Testis (tissue), 2 donors: ENCODE results near the gene CDH4.

Experiments
- POLR2A ChIP-seq: fragments of 450-650 bp; IDR thresholded peaks from one replicate; pipeline ENCODE4 v1.6.1; 2017; ENCODE audit warnings: antibody characterized with exemption, mild to moderate bottlenecking, moderate library complexity
- TF ChIP-seq, protein P1 (sequence below), 3 experiments: fragments of 450-650 bp in 2 of 3; fragments of 200-600 bp in 1 of 3; sonication (generic) in 1 of 3; IDR thresholded peaks; one replicate each; pipeline ENCODE4 v1.5.1; 2016 to 2019; ENCODE audit warnings: antibody characterized with exemption in 3 of 3, mild to moderate bottlenecking in 2 of 3, moderate library complexity in 1 of 3

DNA sequence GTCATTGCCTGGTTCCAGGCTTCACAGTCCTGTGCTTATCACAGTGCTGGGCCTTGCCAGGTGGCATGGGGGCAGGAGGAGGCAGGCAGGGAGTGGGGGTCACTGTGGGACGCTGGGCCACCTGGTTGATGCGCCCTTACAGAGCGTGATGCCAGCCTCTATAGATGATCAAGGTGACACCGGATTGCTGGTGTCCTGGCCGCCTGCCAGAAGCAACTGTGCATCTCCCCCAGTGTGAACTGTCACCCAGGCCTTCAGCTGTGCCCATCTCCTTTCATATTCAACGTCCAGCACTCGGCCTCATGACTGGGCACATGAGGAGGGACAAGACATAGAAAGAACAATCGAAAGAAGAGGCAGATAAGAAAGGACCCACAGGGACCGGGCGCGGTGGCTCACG lies 494.7 kb downstream of the CDH4 start:
- TF ChIP-seq, protein P1, sequence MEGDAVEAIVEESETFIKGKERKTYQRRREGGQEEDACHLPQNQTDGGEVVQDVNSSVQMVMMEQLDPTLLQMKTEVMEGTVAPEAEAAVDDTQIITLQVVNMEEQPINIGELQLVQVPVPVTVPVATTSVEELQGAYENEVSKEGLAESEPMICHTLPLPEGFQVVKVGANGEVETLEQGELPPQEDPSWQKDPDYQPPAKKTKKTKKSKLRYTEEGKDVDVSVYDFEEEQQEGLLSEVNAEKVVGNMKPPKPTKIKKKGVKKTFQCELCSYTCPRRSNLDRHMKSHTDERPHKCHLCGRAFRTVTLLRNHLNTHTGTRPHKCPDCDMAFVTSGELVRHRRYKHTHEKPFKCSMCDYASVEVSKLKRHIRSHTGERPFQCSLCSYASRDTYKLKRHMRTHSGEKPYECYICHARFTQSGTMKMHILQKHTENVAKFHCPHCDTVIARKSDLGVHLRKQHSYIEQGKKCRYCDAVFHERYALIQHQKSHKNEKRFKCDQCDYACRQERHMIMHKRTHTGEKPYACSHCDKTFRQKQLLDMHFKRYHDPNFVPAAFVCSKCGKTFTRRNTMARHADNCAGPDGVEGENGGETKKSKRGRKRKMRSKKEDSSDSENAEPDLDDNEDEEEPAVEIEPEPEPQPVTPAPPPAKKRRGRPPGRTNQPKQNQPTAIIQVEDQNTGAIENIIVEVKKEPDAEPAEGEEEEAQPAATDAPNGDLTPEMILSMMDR (IDR thresholded peaks at IDR 0.05), result no peak
- TF ChIP-seq POLR2A, result no peak
